ENCODE results near the gene ZNF33A. TPM values are rescaled to one million over a fixed set of nuclear protein-coding genes. Genes with fewer than 3 reads are reported as not detected.
A peak's percentile ranks its signal among the peaks of the same experiment; 100 is the strongest.

The ZNF33A gene
- total RNA-seq, 1 donor from 2014 or later = 29.3 TPM

GRCh38 chr10:38094158-38094926, 83.9 kb downstream of the ZNF33A start, which contains the start of gene ZNF37A:
ZNF37A (plus strand) TSS chr10:38094337; CDS start chr10:38096618, 2,281 bp downstream.
- Mint-ChIP-seq H3K27ac (ENCODE audit: unreplicated experiment) (no peak within 1 kb of the TSS), H3K9me3 (ENCODE audit: unreplicated experiment) (no peaks in the 10 kb centered on the region), H3K36me3 (ENCODE audit: low read depth, unreplicated experiment) (peaks cover 38% of the 10 kb centered on the region), H3K4me1 (ENCODE audit: unreplicated experiment) (peaks cover 5% of the 10 kb centered on the region), H3K4me3 (ENCODE audit: unreplicated experiment) (peak within 1 kb of the TSS; percentile 94), H3K27me3 (ENCODE audit: unreplicated experiment) (peaks cover 3% of the 10 kb centered on the region)
- peak; percentile 76 for DNase-seq (ENCODE audit: low spot score)
- TF ChIP-seq CTCF (IDR thresholded peaks at IDR 0.05; ENCODE audit: unreplicated experiment) = no peak

GRCh38 chr10:38094927-38095574, 84.6 kb downstream of the ZNF33A start:
- peaks cover 4% of the 10 kb centered on the region for H3K9me3 Mint-ChIP-seq (ENCODE audit: unreplicated experiment)
- peaks cover 45% of the 10 kb centered on the region for H3K36me3 Mint-ChIP-seq (ENCODE audit: low read depth, unreplicated experiment)
- H3K4me1 Mint-ChIP-seq (ENCODE audit: unreplicated experiment) = peaks cover 5% of the 10 kb centered on the region
- H3K27ac Mint-ChIP-seq (ENCODE audit: unreplicated experiment) = no peak overlapping the region
- peaks cover 6% of the 10 kb centered on the region for H3K27me3 Mint-ChIP-seq (ENCODE audit: unreplicated experiment)
- TF ChIP-seq CTCF (IDR thresholded peaks at IDR 0.05; ENCODE audit: unreplicated experiment) = no peak
- DNase-seq (ENCODE audit: low spot score) = no peak
- H3K4me3 Mint-ChIP-seq (ENCODE audit: unreplicated experiment) = peak overlapping the region; percentile 94

GRCh38 chr10:38102880-38103279, 92.4 kb downstream of the ZNF33A start:
- no peak overlapping the region for H3K4me3 Mint-ChIP-seq (ENCODE audit: unreplicated experiment)
- H3K27ac Mint-ChIP-seq (ENCODE audit: unreplicated experiment) = no peak overlapping the region
- peaks cover 3% of the 10 kb centered on the region for H3K27me3 Mint-ChIP-seq (ENCODE audit: unreplicated experiment)
- no peak for DNase-seq (ENCODE audit: low spot score)
- no peaks in the 10 kb centered on the region for H3K4me1 Mint-ChIP-seq (ENCODE audit: unreplicated experiment)
- H3K36me3 Mint-ChIP-seq (ENCODE audit: low read depth, unreplicated experiment) = peaks cover 68% of the 10 kb centered on the region
- H3K9me3 Mint-ChIP-seq (ENCODE audit: unreplicated experiment) = peaks cover 17% of the 10 kb centered on the region
- TF ChIP-seq CTCF (IDR thresholded peaks at IDR 0.05; ENCODE audit: unreplicated experiment) = no peak

GRCh38 chr10:38103756-38104155, 93.3 kb downstream of the ZNF33A start:
- Mint-ChIP-seq H3K27me3 (ENCODE audit: unreplicated experiment) (peaks cover 3% of the 10 kb centered on the region), H3K36me3 (ENCODE audit: low read depth, unreplicated experiment) (peaks cover 67% of the 10 kb centered on the region), H3K9me3 (ENCODE audit: unreplicated experiment) (peaks cover 22% of the 10 kb centered on the region), H3K4me1 (ENCODE audit: unreplicated experiment) (no peaks in the 10 kb centered on the region), H3K27ac (ENCODE audit: unreplicated experiment) (no peak overlapping the region), H3K4me3 (ENCODE audit: unreplicated experiment) (no peak overlapping the region)
- DNase-seq (ENCODE audit: low spot score) = no peak
- TF ChIP-seq CTCF (IDR thresholded peaks at IDR 0.05; ENCODE audit: unreplicated experiment) = no peak

GRCh38 chr10:38112159-38112558, 101.7 kb downstream of the ZNF33A start:
- Mint-ChIP-seq H3K9me3 (ENCODE audit: unreplicated experiment) (peaks cover 33% of the 10 kb centered on the region), H3K27me3 (ENCODE audit: unreplicated experiment) (no peaks in the 10 kb centered on the region), H3K36me3 (ENCODE audit: low read depth, unreplicated experiment) (peaks cover 45% of the 10 kb centered on the region), H3K4me3 (ENCODE audit: unreplicated experiment) (no peak overlapping the region), H3K27ac (ENCODE audit: unreplicated experiment) (no peak overlapping the region), H3K4me1 (ENCODE audit: unreplicated experiment) (no peaks in the 10 kb centered on the region)
- no peak for TF ChIP-seq CTCF (IDR thresholded peaks at IDR 0.05; ENCODE audit: unreplicated experiment)
- DNase-seq (ENCODE audit: low spot score) = no peak

All from endothelial cell (in vitro differentiated cells).